Loucy (cell line): Measurements from ENCODE around the gene PRKN.

Experiments
- H2AFZ ChIP-seq: fragments of 200-600 bp; sonication (generic); 2 replicates; pipeline ENCODE4 v1.6.0; 2016; ENCODE audit warnings: antibody characterized with exemption, mild to moderate bottlenecking, low read length, moderate library complexity
- H3F3A ChIP-seq: fragments of 200-600 bp; 2 replicates; pipeline ENCODE4 v1.6.0; 2016; ENCODE audit warnings: antibody characterized with exemption, low read depth, mild to moderate bottlenecking
- H3K27me3 ChIP-seq: fragments of 200-600 bp; sonication (generic); 2 replicates; pipeline ENCODE4 v1.6.1; 2014; ENCODE audit warnings: low read length, mild to moderate bottlenecking; ENCODE audit not compliant: insufficient read depth, poor library complexity, severe bottlenecking
- H3K36me3 ChIP-seq: fragments of 200-600 bp; sonication (generic); 2 replicates; pipeline ENCODE4 v1.6.1; 2016; ENCODE audit warnings: low read length; ENCODE audit not compliant: insufficient read depth
- H3K4me1 ChIP-seq: fragments of 200-600 bp; sonication (generic); 2 replicates; pipeline ENCODE4 v1.5.1; 2014; ENCODE audit warnings: low read length, mild to moderate bottlenecking; ENCODE audit not compliant: insufficient read depth, poor library complexity, severe bottlenecking
- H3K4me2 ChIP-seq: fragments of 200-600 bp; sonication (generic); 2 replicates; pipeline ENCODE4 v1.6.0; 2014; ENCODE audit warnings: antibody characterized with exemption, low read length, low read depth, mild to moderate bottlenecking; ENCODE audit not compliant: poor library complexity, severe bottlenecking
- H3K4me3 ChIP-seq: fragments of 200-600 bp; sonication (generic); 2 replicates; pipeline ENCODE4 v1.5.1; 2014; ENCODE audit warnings: low read length, mild to moderate bottlenecking, mixed read lengths; ENCODE audit not compliant: poor library complexity, severe bottlenecking
- H3K79me2 ChIP-seq: fragments of 200-600 bp; sonication (generic); 2 replicates; pipeline ENCODE4 v1.6.1; 2014; ENCODE audit warnings: low read length; ENCODE audit not compliant: insufficient read depth
- H3K9ac ChIP-seq: fragments of 200-600 bp; sonication (generic); 2 replicates; pipeline ENCODE4 v1.6.0; 2014; ENCODE audit warnings: mild to moderate bottlenecking, low read depth, low read length, moderate library complexity; ENCODE audit not compliant: poor library complexity, severe bottlenecking
- H3K9me2 ChIP-seq: fragments of 200-600 bp; sonication (generic); replicated peaks from 2 replicates; pipeline ENCODE4 v1.6.1; 2016; ENCODE audit warnings: low read depth, low read length, mixed read lengths
- H3K9me3 ChIP-seq: fragments of 200-600 bp; sonication (generic); 2 replicates; pipeline ENCODE4 v1.6.1; 2014; ENCODE audit warnings: mild to moderate bottlenecking, antibody characterized with exemption, low read length, low read depth; ENCODE audit not compliant: insufficient read depth
- H4K20me1 ChIP-seq: fragments of 200-600 bp; sonication (generic); 2 replicates; pipeline ENCODE4 v1.6.0; 2014; ENCODE audit warnings: antibody characterized with exemption, low read length, mild to moderate bottlenecking; ENCODE audit not compliant: insufficient read depth, poor library complexity, severe bottlenecking
- CTCF ChIP-seq: fragments of 200-600 bp; sonication (generic); conservative IDR thresholded peaks from 2 replicates; pipeline ENCODE4 v1.5.1; 2014; ENCODE audit warnings: mild to moderate bottlenecking, antibody characterized with exemption, low read length
- EZH2phosphoT487 ChIP-seq: fragments of 200-600 bp; IDR thresholded peaks from 2 replicates; pipeline ENCODE4 v1.6.1; 2018; ENCODE audit warnings: antibody characterized with exemption, mild to moderate bottlenecking, moderate library complexity, borderline replicate concordance

PRKN gene

GRCh38 chr6:162190981-162191380 lies 536.6 kb downstream of the PRKN start:
- TF ChIP-seq EZH2phosphoT487 (no peak), CTCF (no peak)
- Histone ChIP-seq H3K27me3 (no peaks in the 10 kb centered on the region), H3K4me2 (no peak overlapping the region), H3K9ac (no peak overlapping the region), H4K20me1 (no peaks in the 10 kb centered on the region), H3K79me2 (no peaks in the 10 kb centered on the region), H3K9me2 (no peaks in the 10 kb centered on the region), H3K36me3 (no peaks in the 10 kb centered on the region), H3K4me3 (no peak overlapping the region), H3F3A (no peaks in the 10 kb centered on the region), H2AFZ (no peak overlapping the region), H3K9me3 (no peaks in the 10 kb centered on the region), H3K4me1 (no peaks in the 10 kb centered on the region)

GRCh38 chr6:162187168-162187935 lies 540.2 kb downstream of the PRKN start:
- Histone ChIP-seq H3K4me2 (no peak overlapping the region), H3K9me2 (no peaks in the 10 kb centered on the region), H3K79me2 (no peaks in the 10 kb centered on the region), H3K9ac (no peak overlapping the region), H3F3A (no peaks in the 10 kb centered on the region), H3K4me3 (no peak overlapping the region), H2AFZ (no peak overlapping the region), H3K27me3 (no peaks in the 10 kb centered on the region), H3K4me1 (no peaks in the 10 kb centered on the region), H3K36me3 (no peaks in the 10 kb centered on the region), H3K9me3 (no peaks in the 10 kb centered on the region), H4K20me1 (no peaks in the 10 kb centered on the region)
- no peak for TF ChIP-seq CTCF
- no peak for TF ChIP-seq EZH2phosphoT487

GRCh38 chr6:162184465-162184864 lies 543.1 kb downstream of the PRKN start:
- Histone ChIP-seq H2AFZ (no peak overlapping the region), H3K4me1 (no peaks in the 10 kb centered on the region), H3K9ac (no peak overlapping the region), H3K9me3 (no peaks in the 10 kb centered on the region), H3K4me2 (no peak overlapping the region), H4K20me1 (no peaks in the 10 kb centered on the region), H3F3A (no peaks in the 10 kb centered on the region), H3K79me2 (no peaks in the 10 kb centered on the region), H3K9me2 (no peaks in the 10 kb centered on the region), H3K27me3 (no peaks in the 10 kb centered on the region), H3K36me3 (no peaks in the 10 kb centered on the region), H3K4me3 (no peak overlapping the region)
- TF ChIP-seq CTCF (no peak), EZH2phosphoT487 (no peak)
